H9 (cell line): ENCODE data around the gene CHID1. TPM values are rescaled to one million over a fixed set of nuclear protein-coding genes. Genes with fewer than 3 reads are reported as not detected.

ENCODE experiments used
- DNase-seq: peaks from one replicate; pipeline ENCODE4 v3.0.0-alpha.2; 2017
- H2AFZ ChIP-seq: one replicate; pipeline ENCODE4 v1.6.1; 2013; ENCODE audit warnings: mild to moderate bottlenecking, low read length, control low read depth, moderate library complexity
- H2AK5ac ChIP-seq: 2 replicates; pipeline ENCODE4 v1.6.1; 2013; ENCODE audit warnings: low read length, control low read depth, mixed read lengths; ENCODE audit not compliant: insufficient read length
- H2BK120ac ChIP-seq: one replicate; pipeline ENCODE4 v1.6.1; 2013; ENCODE audit warnings: low read depth, mild to moderate bottlenecking, low read length, control low read depth, inconsistent platforms; ENCODE audit not compliant: poor library complexity, severe bottlenecking
- H2BK12ac ChIP-seq: 2 replicates; pipeline ENCODE4 v1.6.1; 2013; ENCODE audit warnings: low read length, control low read depth, mixed read lengths, low read depth; ENCODE audit not compliant: insufficient read length
- H2BK15ac ChIP-seq: 2 replicates; pipeline ENCODE4 v1.6.1; 2013; ENCODE audit warnings: low read depth, low read length, control low read depth
- H2BK20ac ChIP-seq: one replicate; pipeline ENCODE4 v1.6.1; 2013; ENCODE audit warnings: low read depth, mild to moderate bottlenecking, low read length, control low read depth, inconsistent platforms; ENCODE audit not compliant: poor library complexity, severe bottlenecking
- H2BK5ac ChIP-seq: 2 replicates; pipeline ENCODE4 v1.6.1; 2013; ENCODE audit warnings: low read length, control low read depth, mixed read lengths; ENCODE audit not compliant: insufficient read length
- H3K14ac ChIP-seq: 2 replicates; pipeline ENCODE4 v1.6.1; 2013; ENCODE audit warnings: low read length, control low read depth; ENCODE audit not compliant: insufficient read depth
- H3K18ac ChIP-seq: 2 replicates; pipeline ENCODE4 v1.6.1; 2013; ENCODE audit warnings: low read depth, mild to moderate bottlenecking, mixed read lengths, low read length, control low read depth; ENCODE audit not compliant: insufficient read length
- H3K23ac ChIP-seq: 2 replicates; pipeline ENCODE4 v1.6.1; 2013; ENCODE audit warnings: low read length, control low read depth, mixed read lengths, low read depth; ENCODE audit not compliant: insufficient read length
- H3K23me2 ChIP-seq: 2 replicates; pipeline ENCODE4 v1.6.1; 2013; ENCODE audit warnings: low read depth, mild to moderate bottlenecking, mixed read lengths, low read length, control low read depth; ENCODE audit not compliant: insufficient read length, poor library complexity, severe bottlenecking
- H3K27ac ChIP-seq: 2 replicates; pipeline ENCODE4 v1.5.1; 2013; ENCODE audit warnings: low read length, control low read depth, mixed read lengths, low read depth; ENCODE audit not compliant: insufficient read length
- H3K27me3 ChIP-seq: 2 replicates; pipeline ENCODE4 v1.6.1; 2013; ENCODE audit warnings: low read length, control low read depth, inconsistent platforms; ENCODE audit not compliant: insufficient read depth
- H3K4ac ChIP-seq: 2 replicates; pipeline ENCODE4 v1.6.1; 2013; ENCODE audit warnings: low read depth, mild to moderate bottlenecking, control low read depth, inconsistent platforms, low read length, moderate library complexity
- H3K4me1 ChIP-seq: 2 replicates; pipeline ENCODE4 v1.6.1; 2013; ENCODE audit warnings: low read length, control low read depth, inconsistent platforms; ENCODE audit not compliant: insufficient read depth
- H3K4me2 ChIP-seq: 2 replicates; pipeline ENCODE4 v1.6.1; 2013; ENCODE audit warnings: low read length, control low read depth, mixed read lengths; ENCODE audit not compliant: insufficient read length, insufficient read depth
- H3K56ac ChIP-seq: 2 replicates; pipeline ENCODE4 v1.6.1; 2013; ENCODE audit warnings: low read depth, mild to moderate bottlenecking, mixed read lengths, low read length, control low read depth; ENCODE audit not compliant: insufficient read length
- H3K79me1 ChIP-seq: 2 replicates; pipeline ENCODE4 v1.6.1; 2013; ENCODE audit warnings: low read depth, mild to moderate bottlenecking, moderate library complexity, low read length, control low read depth, inconsistent platforms; ENCODE audit not compliant: insufficient read depth, poor library complexity, severe bottlenecking
- H3K79me2 ChIP-seq: 2 replicates; pipeline ENCODE4 v1.6.1; 2013; ENCODE audit warnings: low read length, control low read depth, inconsistent platforms; ENCODE audit not compliant: insufficient read depth
- H3K9ac ChIP-seq: 2 replicates; pipeline ENCODE4 v1.6.1; 2013; ENCODE audit warnings: low read length, control low read depth, mixed read lengths; ENCODE audit not compliant: insufficient read length; ENCODE audit errors: extremely low read depth
- H3K9me3 ChIP-seq: one replicate; pipeline ENCODE4 v1.6.1; 2013; ENCODE audit warnings: low read depth, low read length, inconsistent platforms; ENCODE audit not compliant: control insufficient read depth
- H3T11ph ChIP-seq: one replicate; pipeline ENCODE4 v1.6.1; 2013; ENCODE audit warnings: mild to moderate bottlenecking, low read length, control low read depth, inconsistent platforms
- H4K20me1 ChIP-seq: one replicate; pipeline ENCODE4 v1.6.1; 2013; ENCODE audit not compliant: control insufficient read depth, insufficient read length, insufficient read depth
- H4K5ac ChIP-seq: 2 replicates; pipeline ENCODE4 v1.6.1; 2013; ENCODE audit warnings: low read depth, mild to moderate bottlenecking, mixed read lengths, low read length, control low read depth; ENCODE audit not compliant: insufficient read length
- H4K8ac ChIP-seq: replicated peaks from 2 replicates; pipeline ENCODE4 v1.6.1; 2013; ENCODE audit warnings: low read length, control low read depth, mixed read lengths, low read depth; ENCODE audit not compliant: insufficient read length
- H4K91ac ChIP-seq: 2 replicates; pipeline ENCODE4 v1.6.1; 2013; ENCODE audit warnings: low read depth, mild to moderate bottlenecking, moderate library complexity, mixed read lengths, low read length, control low read depth; ENCODE audit not compliant: insufficient read length
- H3K27ac Mint-ChIP-seq, 3 experiments: 2 replicates in 2 of 3; 3 replicates in 1 of 3; pipeline ENCODE4 v1.8.0; 2020 to 2021; ENCODE audit warnings: mixed read lengths in 3 of 3, mild to moderate bottlenecking in 1 of 3, moderate library complexity in 1 of 3
- H3K27me3 Mint-ChIP-seq: 2 replicates; pipeline ENCODE4 v1.8.0; 2021; ENCODE audit warnings: low read depth, mild to moderate bottlenecking, moderate library complexity, mixed read lengths
- H3K36me3 Mint-ChIP-seq, 3 experiments: 2 replicates in 2 of 3; 3 replicates in 1 of 3; pipeline ENCODE4 v1.8.0; 2020 to 2021; ENCODE audit warnings: low read depth in 3 of 3, mixed read lengths in 3 of 3; ENCODE audit not compliant: insufficient read depth in 1 of 3
- H3K4me1 Mint-ChIP-seq, 2 experiments: 2 replicates each; pipeline ENCODE4 v1.8.0; 2020; ENCODE audit warnings: mixed read lengths in 2 of 2
- H3K4me3 Mint-ChIP-seq, 2 experiments: 2 replicates in 1 of 2; 3 replicates in 1 of 2; pipeline ENCODE4 v1.8.0; 2020 to 2021; ENCODE audit warnings: mild to moderate bottlenecking in 2 of 2, mixed read lengths in 2 of 2, moderate library complexity in 1 of 2
- H3K9me3 Mint-ChIP-seq, 2 experiments: 2 replicates in 1 of 2; 3 replicates in 1 of 2; pipeline ENCODE4 v1.8.0; 2020; ENCODE audit warnings: mild to moderate bottlenecking in 2 of 2, mixed read lengths in 2 of 2, moderate library complexity in 1 of 2
- WGBS: extraction: QIAGEN DNeasy Blood & Tissue Kit; methylation state at CpG from one replicate; pipeline ENCODE4 v1.1.7; 2013; ENCODE audit warnings: missing lambda C conversion rate, low lambda C conversion rate, mixed read lengths; ENCODE audit not compliant: insufficient read length; ENCODE audit errors: extremely low coverage; 5-methylcytosine and 5-hydroxymethylcytosine counted together
- total RNA-seq: library from RNA; stranded (reverse); gene quantifications from 2 replicates; pipeline ENCODE4 v1.2.1, GENCODE V29; 2021
- TF ChIP-seq, protein P1 (sequence below): fragments of 200-600 bp; sonication (generic); conservative IDR thresholded peaks from 3 replicates; pipeline ENCODE4 v1.8.0; 2021; ENCODE audit warnings: antibody characterized with exemption, mild to moderate bottlenecking

CHID1 gene
- total RNA-seq, 1 experiment from 2014 or later, result 89.4 TPM

GRCh38 chr11:871472-871871 lies 39.1 kb downstream of the CHID1 start:
- no peak overlapping the region for H2BK120ac ChIP-seq
- H3K36me3 Mint-ChIP-seq, result peaks cover 14 to 41% (median 37%) of the 10 kb centered on the region in 3 experiments
- no peak overlapping the region for H2AK5ac ChIP-seq
- H3K27me3 ChIP-seq, result no peaks in the 10 kb centered on the region
- H4K20me1 ChIP-seq, result no peaks in the 10 kb centered on the region
- H3K14ac ChIP-seq, result no peak overlapping the region
- H2BK5ac ChIP-seq, result no peak overlapping the region
- no peak overlapping the region for H2BK12ac ChIP-seq
- H3K23ac ChIP-seq, result no peak overlapping the region
- no peak overlapping the region for H4K8ac ChIP-seq
- no peak overlapping the region for H3K9ac ChIP-seq
- H3K27me3 Mint-ChIP-seq, result peaks cover 3% of the 10 kb centered on the region; the same call in 1 of the 2 replicates
- no peak overlapping the region for H2AFZ ChIP-seq
- no peak for DNase-seq
- H3K79me1 ChIP-seq, result no peaks in the 10 kb centered on the region
- no peak overlapping the region for H4K5ac ChIP-seq
- no peak overlapping the region for H3K27ac Mint-ChIP-seq
- H3K4ac ChIP-seq, result no peak overlapping the region
- H3K4me1 Mint-ChIP-seq, result peaks cover 4 to 7% of the 10 kb centered on the region in 2 experiments
- no peaks in the 10 kb centered on the region for H3K9me3 ChIP-seq
- H3K79me2 ChIP-seq, result no peaks in the 10 kb centered on the region
- WGBS, result no CpG with 5 or more reads among the region's 9 CpGs
- H3K4me3 Mint-ChIP-seq, result no peak overlapping the region
- H3K23me2 ChIP-seq, result no peaks in the 10 kb centered on the region
- no peak overlapping the region for H4K91ac ChIP-seq
- H3K18ac ChIP-seq, result no peak overlapping the region
- H3T11ph ChIP-seq, result no peak overlapping the region
- H3K27ac ChIP-seq, result no peak overlapping the region
- H3K4me1 ChIP-seq, result no peaks in the 10 kb centered on the region
- no peak overlapping the region for H3K56ac ChIP-seq
- no peak overlapping the region for H2BK15ac ChIP-seq
- no peaks in the 10 kb centered on the region for H3K9me3 Mint-ChIP-seq
- no peak overlapping the region for H3K4me2 ChIP-seq
- H2BK20ac ChIP-seq, result no peak overlapping the region
- TF ChIP-seq, protein P1, sequence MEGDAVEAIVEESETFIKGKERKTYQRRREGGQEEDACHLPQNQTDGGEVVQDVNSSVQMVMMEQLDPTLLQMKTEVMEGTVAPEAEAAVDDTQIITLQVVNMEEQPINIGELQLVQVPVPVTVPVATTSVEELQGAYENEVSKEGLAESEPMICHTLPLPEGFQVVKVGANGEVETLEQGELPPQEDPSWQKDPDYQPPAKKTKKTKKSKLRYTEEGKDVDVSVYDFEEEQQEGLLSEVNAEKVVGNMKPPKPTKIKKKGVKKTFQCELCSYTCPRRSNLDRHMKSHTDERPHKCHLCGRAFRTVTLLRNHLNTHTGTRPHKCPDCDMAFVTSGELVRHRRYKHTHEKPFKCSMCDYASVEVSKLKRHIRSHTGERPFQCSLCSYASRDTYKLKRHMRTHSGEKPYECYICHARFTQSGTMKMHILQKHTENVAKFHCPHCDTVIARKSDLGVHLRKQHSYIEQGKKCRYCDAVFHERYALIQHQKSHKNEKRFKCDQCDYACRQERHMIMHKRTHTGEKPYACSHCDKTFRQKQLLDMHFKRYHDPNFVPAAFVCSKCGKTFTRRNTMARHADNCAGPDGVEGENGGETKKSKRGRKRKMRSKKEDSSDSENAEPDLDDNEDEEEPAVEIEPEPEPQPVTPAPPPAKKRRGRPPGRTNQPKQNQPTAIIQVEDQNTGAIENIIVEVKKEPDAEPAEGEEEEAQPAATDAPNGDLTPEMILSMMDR, result no peak
